OCI-LY1 (cell line): ENCODE data around the gene L3MBTL1.

ENCODE experiments used
- EZH2 ChIP-seq: fragments of 200-600 bp; sonication (generic), shearing (Covaris generic); IDR thresholded peaks from 2 replicates; pipeline ENCODE4 v1.8.0; 2017; ENCODE audit warnings: borderline replicate concordance, mixed run types, mild to moderate bottlenecking, antibody characterized with exemption, low read length, moderate library complexity, mixed read lengths
- TF ChIP-seq, protein P1 (sequence below): fragments of 200-600 bp; sonication (generic), shearing (Covaris generic); IDR thresholded peaks from 2 replicates; pipeline ENCODE4 v1.5.1; 2017; ENCODE audit warnings: mild to moderate bottlenecking, antibody characterized with exemption, low read length, moderate library complexity, mixed read lengths

DNA sequence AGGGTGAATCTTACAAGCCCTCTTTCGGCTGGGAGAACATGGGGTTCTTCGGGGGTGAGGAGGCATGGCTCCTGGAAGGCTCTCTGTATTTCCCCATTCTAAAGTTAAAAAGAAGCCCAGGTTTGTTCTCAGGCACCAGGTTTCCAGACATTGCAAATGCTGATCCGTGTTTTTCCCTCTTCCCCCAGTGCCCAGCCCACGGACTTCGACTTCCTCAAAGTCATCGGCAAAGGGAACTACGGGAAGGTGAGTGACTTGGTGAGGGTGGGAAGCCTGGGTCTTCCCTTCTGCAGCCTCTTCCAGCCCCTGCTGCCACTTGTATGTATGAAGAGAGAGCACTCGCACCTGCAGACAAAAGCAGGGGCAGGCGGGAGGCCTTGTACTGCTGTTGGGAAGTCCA lies 60.0 kb downstream of the L3MBTL1 start:
- TF ChIP-seq, protein P1, sequence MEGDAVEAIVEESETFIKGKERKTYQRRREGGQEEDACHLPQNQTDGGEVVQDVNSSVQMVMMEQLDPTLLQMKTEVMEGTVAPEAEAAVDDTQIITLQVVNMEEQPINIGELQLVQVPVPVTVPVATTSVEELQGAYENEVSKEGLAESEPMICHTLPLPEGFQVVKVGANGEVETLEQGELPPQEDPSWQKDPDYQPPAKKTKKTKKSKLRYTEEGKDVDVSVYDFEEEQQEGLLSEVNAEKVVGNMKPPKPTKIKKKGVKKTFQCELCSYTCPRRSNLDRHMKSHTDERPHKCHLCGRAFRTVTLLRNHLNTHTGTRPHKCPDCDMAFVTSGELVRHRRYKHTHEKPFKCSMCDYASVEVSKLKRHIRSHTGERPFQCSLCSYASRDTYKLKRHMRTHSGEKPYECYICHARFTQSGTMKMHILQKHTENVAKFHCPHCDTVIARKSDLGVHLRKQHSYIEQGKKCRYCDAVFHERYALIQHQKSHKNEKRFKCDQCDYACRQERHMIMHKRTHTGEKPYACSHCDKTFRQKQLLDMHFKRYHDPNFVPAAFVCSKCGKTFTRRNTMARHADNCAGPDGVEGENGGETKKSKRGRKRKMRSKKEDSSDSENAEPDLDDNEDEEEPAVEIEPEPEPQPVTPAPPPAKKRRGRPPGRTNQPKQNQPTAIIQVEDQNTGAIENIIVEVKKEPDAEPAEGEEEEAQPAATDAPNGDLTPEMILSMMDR: no peak
- no peak for TF ChIP-seq EZH2
